Caco-2 (cell line): Measurements from ENCODE around the gene CHRD. TPM values are rescaled to one million over a fixed set of nuclear protein-coding genes. Genes with fewer than 3 reads are reported as not detected.

ENCODE experiments used
- BruUV-seq: library from RNA; stranded (reverse); fragments of 400-500 nt; replicated peaks from 2 replicates; lab custom pipeline; 2021; lab: Mats Ljungman, UMichigan
- CTCF ChIA-PET: fragments of 300-600 bp; sonication (Branson Sonifier 250); formaldehyde crosslinking; loops from one replicate; lab custom pipeline; 2022; ENCODE audit warnings: antibody characterized with exemption; lab: Charles Lee
- POLR2A ChIA-PET: fragments of 300-600 bp; sonication (Branson Sonifier 250); formaldehyde crosslinking; loops from one replicate; lab custom pipeline; 2022; ENCODE audit warnings: antibody characterized with exemption; lab: Charles Lee
- DNase-seq, 2 experiments: peaks; one replicate each; pipeline versions ENCODE4 v3.0.0 to v3.0.0-alpha.2; 2020 to 2022
- H3K27me3 ChIP-seq: replicated peaks from 2 replicates; pipeline ENCODE4 v1.6.0; 2011; ENCODE audit warnings: low read length; ENCODE audit not compliant: control insufficient read depth, insufficient read depth
- H3K36me3 ChIP-seq: 2 replicates; pipeline ENCODE4 v1.5.1; 2011; ENCODE audit warnings: low read length; ENCODE audit not compliant: control insufficient read depth, insufficient read depth
- H3K4me1 ChIP-seq: fragments of 250-450 bp; sonication (Bioruptor Pico); 2 replicates; pipeline ENCODE4 v1.5.1; 2020; ENCODE audit warnings: mild to moderate bottlenecking
- H3K4me3 ChIP-seq: 2 replicates; pipeline ENCODE4 v1.5.1; 2011; ENCODE audit warnings: low read depth, mild to moderate bottlenecking, control low read depth, low read length
- H3K9me3 ChIP-seq: fragments of 250-450 bp; sonication (Bioruptor Pico); 2 replicates; pipeline ENCODE4 v1.5.1; 2020; ENCODE audit warnings: mild to moderate bottlenecking, moderate library complexity
- H3K27ac Mint-ChIP-seq: one replicate; pipeline ENCODE4 v1.8.0; 2022; ENCODE audit warnings: mixed read lengths; ENCODE audit not compliant: unreplicated experiment
- H3K27me3 Mint-ChIP-seq: one replicate; pipeline ENCODE4 v1.8.0; 2022; ENCODE audit warnings: mixed read lengths; ENCODE audit not compliant: insufficient read depth, unreplicated experiment
- H3K36me3 Mint-ChIP-seq: one replicate; pipeline ENCODE4 v1.8.0; 2022; ENCODE audit warnings: mild to moderate bottlenecking, mixed read lengths; ENCODE audit not compliant: insufficient read depth, unreplicated experiment
- H3K4me1 Mint-ChIP-seq: one replicate; pipeline ENCODE4 v1.8.0; 2022; ENCODE audit warnings: low read depth, mixed read lengths; ENCODE audit not compliant: unreplicated experiment
- H3K4me3 Mint-ChIP-seq: one replicate; pipeline ENCODE4 v1.8.0; 2022; ENCODE audit warnings: mild to moderate bottlenecking, moderate library complexity, mixed read lengths; ENCODE audit not compliant: unreplicated experiment
- H3K9me3 Mint-ChIP-seq: one replicate; pipeline ENCODE4 v1.8.0; 2022; ENCODE audit warnings: mixed read lengths; ENCODE audit not compliant: unreplicated experiment
- intact Hi-C: fragments of 100-400 bp; cut with micrococcal nuclease; formaldehyde crosslinking; loops from one replicate; pipeline ENCODE4 v1.10.0; 2022; ENCODE audit not compliant: unreplicated experiment
- total RNA-seq: library from RNA; stranded (reverse); gene quantifications from 2 replicates; pipeline ENCODE4 v1.2.3, GENCODE V29; 2022
- TF ChIP-seq, protein P1 (sequence below), 2 experiments: fragments of 200-600 bp in 1 of 2; IDR thresholded peaks; 1 replicate in 1 of 2; 2 replicates in 1 of 2; pipeline versions ENCODE4 v1.5.1 to v1.8.0; 2011 to 2022; ENCODE audit warnings: antibody characterized with exemption in 1 of 2, control low read depth in 1 of 2, inconsistent platforms in 1 of 2, low read depth in 1 of 2, low read length in 1 of 2, mild to moderate bottlenecking in 1 of 2, moderate library complexity in 1 of 2; ENCODE audit not compliant: insufficient read depth in 1 of 2, severe bottlenecking in 1 of 2, unreplicated experiment in 1 of 2

Gene CHRD
- total RNA-seq, 1 experiment from 2014 or later, result 6.4 TPM

GRCh38 chr3:184419171-184419570, 39.3 kb downstream of the CHRD start:
- POLR2A ChIA-PET, result no interaction called here
- H3K9me3 ChIP-seq, result no peaks in the 10 kb centered on the region
- intact Hi-C loops, result loop anchor here (2.0 kb wide), 1 partner anchor 122 kb away; no protein-coding TSS in a partner anchor
- DNase-seq, result no peak
- H3K27me3 ChIP-seq, result no peaks in the 10 kb centered on the region
- peaks cover 11% of the 10 kb centered on the region for H3K9me3 Mint-ChIP-seq
- H3K27me3 Mint-ChIP-seq, result no peaks in the 10 kb centered on the region
- no TSS peak for BruUV-seq
- CTCF ChIA-PET, result interaction anchor here (0.6 to 1.5 kb wide), 4 partner anchors 47 to 765 kb away, joined by 3 to 7 read pairs (median 4); no protein-coding TSS in a partner anchor
- no peak overlapping the region for H3K27ac Mint-ChIP-seq
- H3K4me1 Mint-ChIP-seq, result no peaks in the 10 kb centered on the region
- H3K4me1 ChIP-seq, result peaks cover 11% of the 10 kb centered on the region
- no peak overlapping the region for H3K4me3 Mint-ChIP-seq
- H3K36me3 ChIP-seq, result no peaks in the 10 kb centered on the region
- H3K4me3 ChIP-seq, result no peak overlapping the region
- H3K36me3 Mint-ChIP-seq, result no peaks in the 10 kb centered on the region
- TF ChIP-seq, protein P1, sequence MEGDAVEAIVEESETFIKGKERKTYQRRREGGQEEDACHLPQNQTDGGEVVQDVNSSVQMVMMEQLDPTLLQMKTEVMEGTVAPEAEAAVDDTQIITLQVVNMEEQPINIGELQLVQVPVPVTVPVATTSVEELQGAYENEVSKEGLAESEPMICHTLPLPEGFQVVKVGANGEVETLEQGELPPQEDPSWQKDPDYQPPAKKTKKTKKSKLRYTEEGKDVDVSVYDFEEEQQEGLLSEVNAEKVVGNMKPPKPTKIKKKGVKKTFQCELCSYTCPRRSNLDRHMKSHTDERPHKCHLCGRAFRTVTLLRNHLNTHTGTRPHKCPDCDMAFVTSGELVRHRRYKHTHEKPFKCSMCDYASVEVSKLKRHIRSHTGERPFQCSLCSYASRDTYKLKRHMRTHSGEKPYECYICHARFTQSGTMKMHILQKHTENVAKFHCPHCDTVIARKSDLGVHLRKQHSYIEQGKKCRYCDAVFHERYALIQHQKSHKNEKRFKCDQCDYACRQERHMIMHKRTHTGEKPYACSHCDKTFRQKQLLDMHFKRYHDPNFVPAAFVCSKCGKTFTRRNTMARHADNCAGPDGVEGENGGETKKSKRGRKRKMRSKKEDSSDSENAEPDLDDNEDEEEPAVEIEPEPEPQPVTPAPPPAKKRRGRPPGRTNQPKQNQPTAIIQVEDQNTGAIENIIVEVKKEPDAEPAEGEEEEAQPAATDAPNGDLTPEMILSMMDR (IDR thresholded peaks at IDR 0.05; ENCODE audit: insufficient read depth in 1 of 2, low read depth in 1 of 2, low read length in 1 of 2, severe bottlenecking in 1 of 2, unreplicated experiment in 1 of 2), result no peak

DNA sequence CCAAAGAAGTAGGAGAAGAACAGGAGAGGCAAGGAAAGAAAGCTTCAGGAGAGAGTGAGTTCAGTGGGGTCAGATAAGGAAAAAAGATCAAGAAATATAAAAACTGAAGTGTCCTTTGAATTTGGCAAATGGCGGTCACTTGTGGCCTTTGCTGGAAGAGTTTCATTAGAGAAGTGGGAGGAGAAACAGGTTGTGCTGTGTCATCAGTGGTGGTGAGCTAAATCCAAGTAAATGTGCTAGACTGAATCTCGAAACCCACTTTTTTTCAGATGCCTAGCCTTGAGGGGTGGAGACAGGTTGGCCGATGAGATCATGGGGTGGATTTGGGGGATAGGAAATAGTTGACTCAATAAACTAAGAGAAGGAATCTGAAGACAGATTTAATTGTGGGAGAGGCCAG, 43.7 kb downstream of the CHRD start:
- Mint-ChIP-seq H3K4me3 (no peak overlapping the region), H3K27me3 (no peaks in the 10 kb centered on the region), H3K4me1 (no peaks in the 10 kb centered on the region), H3K36me3 (no peaks in the 10 kb centered on the region), H3K9me3 (peaks cover 11% of the 10 kb centered on the region), H3K27ac (no peak overlapping the region)
- H3K4me1 ChIP-seq, result no peaks in the 10 kb centered on the region
- intact Hi-C loops, result no loop called here
- CTCF ChIA-PET, result no interaction called here
- H3K9me3 ChIP-seq, result no peaks in the 10 kb centered on the region
- POLR2A ChIA-PET, result no interaction called here
- H3K27me3 ChIP-seq, result no peaks in the 10 kb centered on the region
- no peaks in the 10 kb centered on the region for H3K36me3 ChIP-seq
- no TSS peak for BruUV-seq
- no peak for DNase-seq
- TF ChIP-seq, protein P1 (IDR thresholded peaks at IDR 0.05; ENCODE audit: insufficient read depth in 1 of 2, low read depth in 1 of 2, low read length in 1 of 2, severe bottlenecking in 1 of 2, unreplicated experiment in 1 of 2), result no peak
- H3K4me3 ChIP-seq, result no peak overlapping the region

DNA sequence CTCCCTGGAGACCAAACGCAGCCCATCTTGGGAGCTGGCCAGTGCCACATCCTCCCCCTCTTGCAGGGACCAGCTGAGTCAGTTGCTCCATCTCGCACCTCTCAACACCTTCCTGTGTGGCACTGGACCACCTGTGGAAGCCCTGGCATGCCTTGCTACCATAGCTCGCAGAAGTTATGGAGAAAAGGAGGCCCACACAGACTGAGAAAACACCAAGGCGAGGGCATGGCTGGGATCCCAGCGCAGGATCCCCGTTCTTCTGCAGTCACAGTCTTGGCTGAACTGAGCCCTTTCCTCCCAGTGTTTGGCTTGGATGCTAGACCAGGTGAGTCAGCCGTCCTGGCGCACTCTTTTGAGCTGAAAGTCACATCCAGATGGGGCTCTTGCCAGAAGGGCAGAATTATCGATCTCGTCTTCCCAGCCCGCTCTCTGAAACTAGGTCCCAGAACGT, 46.9 kb downstream of the CHRD start:
- intact Hi-C loops, result no loop called here
- no peaks in the 10 kb centered on the region for H3K27me3 Mint-ChIP-seq
- no peaks in the 10 kb centered on the region for H3K27me3 ChIP-seq
- no peak overlapping the region for H3K27ac Mint-ChIP-seq
- H3K9me3 ChIP-seq, result no peaks in the 10 kb centered on the region
- ChIA-PET POLR2A (no interaction called here), CTCF (interaction anchor here (0.8 kb wide), 1 partner anchor 9 kb away, joined by 3 read pairs; no protein-coding TSS in a partner anchor)
- no peaks in the 10 kb centered on the region for H3K4me1 ChIP-seq
- no peak overlapping the region for H3K4me3 ChIP-seq
- H3K36me3 ChIP-seq, result no peaks in the 10 kb centered on the region
- no peaks in the 10 kb centered on the region for H3K36me3 Mint-ChIP-seq
- no TSS peak for BruUV-seq
- TF ChIP-seq, protein P1 (IDR thresholded peaks at IDR 0.05; ENCODE audit: insufficient read depth in 1 of 2, low read depth in 1 of 2, low read length in 1 of 2, severe bottlenecking in 1 of 2, unreplicated experiment in 1 of 2), result no peak
- no peaks in the 10 kb centered on the region for H3K4me1 Mint-ChIP-seq
- H3K4me3 Mint-ChIP-seq, result no peak overlapping the region
- DNase-seq, result no peak
- peaks cover 11% of the 10 kb centered on the region for H3K9me3 Mint-ChIP-seq
